ENCODE measurements around the gene SLC35G6. TPM values are rescaled to one million over a fixed set of nuclear protein-coding genes. Genes with fewer than 3 reads are reported as not detected.

Gene SLC35G6
- total and polyA plus RNA-seq, 2 of the 13 experiments (the other 11 are each of a cell fraction or from before 2014, with no cell fraction given), result 0.07 TPM; not detected in 1

DNA sequence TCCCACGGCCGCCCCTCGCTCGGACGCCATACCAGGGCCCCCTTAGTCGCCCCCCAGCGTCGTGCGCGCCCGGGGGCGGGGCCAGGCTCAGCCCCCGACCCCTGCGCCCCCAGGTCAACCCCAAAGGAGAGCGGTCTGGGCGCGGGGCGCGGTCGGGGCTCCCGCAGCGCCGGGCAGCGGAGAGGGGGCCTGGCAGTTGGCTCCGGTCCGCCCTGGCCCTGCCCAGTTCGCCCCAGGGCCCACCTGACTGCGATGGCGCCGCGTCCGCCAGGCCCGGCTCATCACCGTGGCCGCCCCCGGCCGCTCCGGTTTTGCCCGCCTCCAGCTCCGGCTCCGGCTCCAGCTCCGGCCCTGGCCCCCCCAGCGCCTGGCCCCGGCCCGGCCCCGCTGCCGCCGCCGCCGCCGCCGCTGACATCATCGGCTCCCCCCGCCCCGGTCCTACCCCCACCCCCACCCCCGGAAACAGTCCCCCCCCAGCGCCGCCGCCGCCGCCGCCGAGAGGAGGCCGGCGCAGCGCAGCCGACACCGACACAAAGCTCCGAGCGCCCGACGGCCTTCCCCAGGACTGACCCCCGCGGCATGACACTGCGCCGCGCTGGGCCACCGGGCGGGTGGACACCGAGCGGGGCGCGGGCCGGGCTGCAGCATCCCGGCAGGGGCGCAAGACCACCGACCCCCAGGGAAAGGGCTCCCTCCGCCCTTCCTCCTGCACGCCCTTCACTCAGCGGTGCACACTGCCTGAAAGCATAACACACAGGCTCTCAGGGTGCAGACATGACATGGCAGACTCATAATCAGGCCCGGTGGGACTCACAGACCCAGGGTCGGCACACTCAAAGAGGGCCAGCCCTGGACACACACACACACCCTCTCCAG lies 1.8 kb upstream of the SLC35G6 start, which contains the start of gene ZBTB4 (continued):
- TF ChIP-seq, protein P1, sequence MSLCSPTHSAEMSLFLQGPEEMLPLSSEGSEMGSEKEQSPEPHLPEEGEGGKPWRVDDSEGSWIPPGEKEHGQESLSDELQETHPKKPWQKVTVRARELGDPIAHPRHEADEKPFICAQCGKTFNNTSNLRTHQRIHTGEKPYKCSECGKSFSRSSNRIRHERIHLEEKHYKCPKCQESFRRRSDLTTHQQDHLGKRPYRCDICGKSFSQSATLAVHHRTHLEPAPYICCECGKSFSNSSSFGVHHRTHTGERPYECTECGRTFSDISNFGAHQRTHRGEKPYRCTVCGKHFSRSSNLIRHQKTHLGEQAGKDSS (CRISPR knock-in tag; IDR thresholded peaks at IDR 0.05; ENCODE audit: borderline replicate concordance, low read depth), result peak; percentile 19; the same call in 1 of the 2 replicates
- no peak for TF ChIP-seq ZBTB21 (CRISPR knock-in tag; IDR thresholded peaks at IDR 0.05)
- peak; percentile 67 for TF ChIP-seq SALL1 (CRISPR knock-in tag; IDR thresholded peaks at IDR 0.05)
- peak; percentile 8; the same call in 1 of the 2 replicates for TF ChIP-seq MEIS2 (CRISPR knock-in tag; IDR thresholded peaks at IDR 0.05)
- TF ChIP-seq ZSCAN29 (CRISPR knock-in tag; conservative IDR thresholded peaks at IDR 0.05), result no peak
- TF ChIP-seq, protein P2, sequence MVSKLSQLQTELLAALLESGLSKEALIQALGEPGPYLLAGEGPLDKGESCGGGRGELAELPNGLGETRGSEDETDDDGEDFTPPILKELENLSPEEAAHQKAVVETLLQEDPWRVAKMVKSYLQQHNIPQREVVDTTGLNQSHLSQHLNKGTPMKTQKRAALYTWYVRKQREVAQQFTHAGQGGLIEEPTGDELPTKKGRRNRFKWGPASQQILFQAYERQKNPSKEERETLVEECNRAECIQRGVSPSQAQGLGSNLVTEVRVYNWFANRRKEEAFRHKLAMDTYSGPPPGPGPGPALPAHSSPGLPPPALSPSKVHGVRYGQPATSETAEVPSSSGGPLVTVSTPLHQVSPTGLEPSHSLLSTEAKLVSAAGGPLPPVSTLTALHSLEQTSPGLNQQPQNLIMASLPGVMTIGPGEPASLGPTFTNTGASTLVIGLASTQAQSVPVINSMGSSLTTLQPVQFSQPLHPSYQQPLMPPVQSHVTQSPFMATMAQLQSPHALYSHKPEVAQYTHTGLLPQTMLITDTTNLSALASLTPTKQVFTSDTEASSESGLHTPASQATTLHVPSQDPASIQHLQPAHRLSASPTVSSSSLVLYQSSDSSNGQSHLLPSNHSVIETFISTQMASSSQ (IDR thresholded peaks at IDR 0.05; ENCODE audit: low read depth), result no peak
- TF ChIP-seq, protein P2 (CRISPR knock-in tag; IDR thresholded peaks at IDR 0.05; ENCODE audit: borderline replicate concordance), result no peak
- TF ChIP-seq, protein P3, sequence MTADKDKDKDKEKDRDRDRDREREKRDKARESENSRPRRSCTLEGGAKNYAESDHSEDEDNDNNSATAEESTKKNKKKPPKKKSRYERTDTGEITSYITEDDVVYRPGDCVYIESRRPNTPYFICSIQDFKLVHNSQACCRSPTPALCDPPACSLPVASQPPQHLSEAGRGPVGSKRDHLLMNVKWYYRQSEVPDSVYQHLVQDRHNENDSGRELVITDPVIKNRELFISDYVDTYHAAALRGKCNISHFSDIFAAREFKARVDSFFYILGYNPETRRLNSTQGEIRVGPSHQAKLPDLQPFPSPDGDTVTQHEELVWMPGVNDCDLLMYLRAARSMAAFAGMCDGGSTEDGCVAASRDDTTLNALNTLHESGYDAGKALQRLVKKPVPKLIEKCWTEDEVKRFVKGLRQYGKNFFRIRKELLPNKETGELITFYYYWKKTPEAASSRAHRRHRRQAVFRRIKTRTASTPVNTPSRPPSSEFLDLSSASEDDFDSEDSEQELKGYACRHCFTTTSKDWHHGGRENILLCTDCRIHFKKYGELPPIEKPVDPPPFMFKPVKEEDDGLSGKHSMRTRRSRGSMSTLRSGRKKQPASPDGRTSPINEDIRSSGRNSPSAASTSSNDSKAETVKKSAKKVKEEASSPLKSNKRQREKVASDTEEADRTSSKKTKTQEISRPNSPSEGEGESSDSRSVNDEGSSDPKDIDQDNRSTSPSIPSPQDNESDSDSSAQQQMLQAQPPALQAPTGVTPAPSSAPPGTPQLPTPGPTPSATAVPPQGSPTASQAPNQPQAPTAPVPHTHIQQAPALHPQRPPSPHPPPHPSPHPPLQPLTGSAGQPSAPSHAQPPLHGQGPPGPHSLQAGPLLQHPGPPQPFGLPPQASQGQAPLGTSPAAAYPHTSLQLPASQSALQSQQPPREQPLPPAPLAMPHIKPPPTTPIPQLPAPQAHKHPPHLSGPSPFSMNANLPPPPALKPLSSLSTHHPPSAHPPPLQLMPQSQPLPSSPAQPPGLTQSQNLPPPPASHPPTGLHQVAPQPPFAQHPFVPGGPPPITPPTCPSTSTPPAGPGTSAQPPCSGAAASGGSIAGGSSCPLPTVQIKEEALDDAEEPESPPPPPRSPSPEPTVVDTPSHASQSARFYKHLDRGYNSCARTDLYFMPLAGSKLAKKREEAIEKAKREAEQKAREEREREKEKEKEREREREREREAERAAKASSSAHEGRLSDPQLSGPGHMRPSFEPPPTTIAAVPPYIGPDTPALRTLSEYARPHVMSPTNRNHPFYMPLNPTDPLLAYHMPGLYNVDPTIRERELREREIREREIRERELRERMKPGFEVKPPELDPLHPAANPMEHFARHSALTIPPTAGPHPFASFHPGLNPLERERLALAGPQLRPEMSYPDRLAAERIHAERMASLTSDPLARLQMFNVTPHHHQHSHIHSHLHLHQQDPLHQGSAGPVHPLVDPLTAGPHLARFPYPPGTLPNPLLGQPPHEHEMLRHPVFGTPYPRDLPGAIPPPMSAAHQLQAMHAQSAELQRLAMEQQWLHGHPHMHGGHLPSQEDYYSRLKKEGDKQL (CRISPR knock-in tag; IDR thresholded peaks at IDR 0.05; ENCODE audit: low read depth), result 0 out of 2 replicates have a peak, but pooled peaks have one; percentile 25
- TF ChIP-seq ZNF564 (CRISPR knock-in tag; IDR thresholded peaks at IDR 0.05), result peak; percentile 33; the same call in 1 of the 2 replicates
- TF ChIP-seq HDAC1 (CRISPR knock-in tag; IDR thresholded peaks at IDR 0.05), result 0 out of 2 replicates have a peak, but pooled peaks have one; percentile 14
- TF ChIP-seq FIP1L1 (IDR thresholded peaks at IDR 0.05; ENCODE audit: borderline replicate concordance, insufficient read depth, low read depth, low read length), result no peak
- TF ChIP-seq CENPX (CRISPR knock-in tag; IDR thresholded peaks at IDR 0.05), result no peak
- no peak for TF ChIP-seq ZNF350 (CRISPR knock-in tag; IDR thresholded peaks at IDR 0.05; ENCODE audit: borderline replicate concordance, low read depth)
- TF ChIP-seq, protein P4, sequence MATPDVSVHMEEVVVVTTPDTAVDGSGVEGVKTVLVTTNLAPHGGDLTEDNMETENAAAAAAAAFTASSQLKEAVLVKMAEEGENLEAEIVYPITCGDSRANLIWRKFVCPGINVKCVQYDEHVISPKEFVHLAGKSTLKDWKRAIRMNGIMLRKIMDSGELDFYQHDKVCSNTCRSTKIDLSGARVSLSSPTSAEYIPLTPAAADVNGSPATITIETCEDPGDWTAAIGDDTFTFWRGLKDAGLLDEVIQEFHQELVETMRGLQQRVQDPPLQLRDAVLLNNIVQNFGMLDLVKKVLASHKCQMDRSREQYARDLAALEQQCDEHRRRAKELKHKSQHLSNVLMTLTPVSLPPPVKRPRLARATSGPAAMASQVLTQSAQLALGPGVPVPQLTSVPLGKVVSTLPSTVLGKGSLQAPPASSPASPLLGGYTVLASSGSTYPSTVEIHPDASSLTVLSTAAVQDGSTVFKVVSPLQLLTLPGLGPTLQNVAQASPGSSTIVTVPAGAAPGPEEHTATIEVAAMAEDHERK (CRISPR knock-in tag; IDR thresholded peaks at IDR 0.05; ENCODE audit: low read depth), result no peak
- TF ChIP-seq ZBTB7A (CRISPR knock-in tag; IDR thresholded peaks at IDR 0.05), result peak; percentile 91; the same call in 1 of the 2 replicates
- TF ChIP-seq ARHGAP35 (CRISPR knock-in tag; IDR thresholded peaks at IDR 0.05; ENCODE audit: borderline replicate concordance), result peak; percentile 69; the same call in 1 of the 2 replicates

Measured in HepG2 (cell line).